K562 treated with DMSO at 1 percent for 4 hours (cell line): ENCODE measurements around the gene RTRAF. TPM values are rescaled to one million over a fixed set of nuclear protein-coding genes. Genes with fewer than 3 reads are reported as not detected.

Experiments
- total RNA-seq: library from RNA; unstranded; fragments of 300-600 nt; gene quantifications from 2 replicates; pipeline ENCODE4 v1.2.3, GENCODE V29; 2022; ENCODE audit not compliant: insufficient read depth

The RTRAF gene
- total RNA-seq, result 51.7 and 81.5 TPM in 2 replicates

GRCh38 chr14:51989293-51990234 lies at the start of gene RTRAF:
RTRAF (plus strand) TSS chr14:51989546; CDS start chr14:51989640, 94 bp downstream.

Other genes with a start within 250 kb of the RTRAF start
- gene GNG2, start 128.9 kb upstream of the RTRAF start, total RNA-seq, result not detected in 2 replicates
- not detected in 2 replicates for gene NID2, start 79.5 kb downstream of the RTRAF start, total RNA-seq